H1 (cell line): Measurements from ENCODE around the gene NLGN4X. TPM values are rescaled to one million over a fixed set of nuclear protein-coding genes. Genes with fewer than 3 reads are reported as not detected.

Experiments used
- CBX8 ChIP-seq: fragments of 300-800, 300-1000 bp; sonication (generic); IDR thresholded peaks from 2 replicates; pipeline ENCODE4 v1.7.1; 2016; ENCODE audit warnings: low read depth, low read length, borderline replicate concordance
- CTBP2 ChIP-seq: IDR thresholded peaks from 2 replicates; pipeline ENCODE4 v1.7.0; 2011; ENCODE audit warnings: borderline replicate concordance, mild to moderate bottlenecking, moderate library complexity, mixed read lengths, low read length; ENCODE audit not compliant: insufficient read depth, insufficient read length
- HDAC6 ChIP-seq: IDR thresholded peaks from one replicate; pipeline ENCODE4 v1.7.1; 2012; ENCODE audit warnings: low read depth, mild to moderate bottlenecking, inconsistent platforms, low read length, moderate library complexity
- polyA plus RNA-seq, 7 experiments: library from polyadenylated mRNA; depleted of rRNA in 3 of 7; stranded (reverse) in 5 of 7; unstranded in 2 of 7; fragments of >200 nt in 5 of 7; fragments of 200-250 nt in 2 of 7; gene quantifications; 1 replicate in 5 of 7; 2 replicates in 1 of 7; 4 replicates in 1 of 7; pipeline versions ENCODE4 v1.2.1 to v1.2.3, GENCODE V29; 2011 to 2013; ENCODE audit warnings: missing spikeins in 2 of 7, mixed read lengths in 2 of 7
- total RNA-seq: library from RNA; stranded (reverse); fragmentation: NEBNext Ultra II Directional; extraction: Animal tissue kit (Norgen Biotek cat#: 25700); gene quantifications from 2 replicates; pipeline ENCODE4 v1.2.1, GENCODE V29; 2021
- TF ChIP-seq, protein P1 (sequence below), 3 experiments: IDR thresholded peaks; 1 replicate in 2 of 3; 2 replicates in 1 of 3; pipeline versions ENCODE4 v1.5.1 to v1.6.1; 2011; ENCODE audit warnings: low read length in 3 of 3, mild to moderate bottlenecking in 3 of 3, inconsistent platforms in 2 of 3, low read depth in 1 of 3, moderate library complexity in 1 of 3; ENCODE audit not compliant: insufficient read depth in 1 of 3; ENCODE audit errors: control extremely low read depth in 1 of 3

NLGN4X gene
- total and polyA plus RNA-seq, 2 of the 8 experiments (the other 6 are each of a cell fraction or from before 2014, with no cell fraction given): 104 to 124 TPM

DNA sequence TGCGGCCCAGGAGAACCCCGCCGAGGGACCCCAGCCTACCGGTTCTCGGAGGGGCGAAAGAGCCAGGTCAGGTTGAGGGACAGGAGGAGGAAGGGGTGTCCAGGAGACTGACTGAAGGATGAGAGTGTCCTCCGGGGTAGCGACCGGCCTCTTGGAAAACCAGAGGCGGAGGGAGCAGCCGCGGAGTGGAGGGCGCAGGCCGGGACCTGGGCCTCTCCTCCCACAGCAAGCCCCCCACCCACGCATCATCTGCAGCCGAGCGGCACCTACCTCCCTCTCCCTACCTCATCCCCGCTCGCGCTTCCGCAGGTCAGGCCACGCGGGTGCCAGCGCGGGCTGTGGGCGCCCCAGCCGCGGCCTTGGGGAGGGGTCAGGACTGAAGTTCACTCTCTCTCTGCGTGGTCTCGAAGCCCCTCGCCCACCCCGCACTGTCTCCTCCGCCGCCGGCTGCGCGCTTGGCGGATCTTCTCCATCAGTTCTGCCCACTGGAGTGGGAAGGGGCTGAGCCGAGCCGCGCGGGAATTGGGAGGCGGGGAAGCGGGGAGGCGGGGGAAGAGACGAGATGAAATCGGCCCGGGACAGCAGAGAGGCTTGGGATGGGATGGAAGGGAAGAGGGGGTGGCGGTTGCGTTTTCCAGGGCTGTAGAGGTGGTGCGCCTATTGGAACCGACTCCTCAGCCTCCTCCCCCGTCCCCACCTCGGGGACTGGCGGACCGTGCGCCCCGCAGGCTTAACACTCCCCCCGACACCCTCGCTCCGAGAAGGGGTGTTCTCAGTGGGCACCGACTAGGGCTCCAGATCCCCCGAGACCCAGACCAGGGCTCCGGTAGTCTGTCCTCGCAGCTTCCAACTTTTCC, 1.8 kb downstream of the NLGN4X start (continued):
- TF ChIP-seq, protein P1, sequence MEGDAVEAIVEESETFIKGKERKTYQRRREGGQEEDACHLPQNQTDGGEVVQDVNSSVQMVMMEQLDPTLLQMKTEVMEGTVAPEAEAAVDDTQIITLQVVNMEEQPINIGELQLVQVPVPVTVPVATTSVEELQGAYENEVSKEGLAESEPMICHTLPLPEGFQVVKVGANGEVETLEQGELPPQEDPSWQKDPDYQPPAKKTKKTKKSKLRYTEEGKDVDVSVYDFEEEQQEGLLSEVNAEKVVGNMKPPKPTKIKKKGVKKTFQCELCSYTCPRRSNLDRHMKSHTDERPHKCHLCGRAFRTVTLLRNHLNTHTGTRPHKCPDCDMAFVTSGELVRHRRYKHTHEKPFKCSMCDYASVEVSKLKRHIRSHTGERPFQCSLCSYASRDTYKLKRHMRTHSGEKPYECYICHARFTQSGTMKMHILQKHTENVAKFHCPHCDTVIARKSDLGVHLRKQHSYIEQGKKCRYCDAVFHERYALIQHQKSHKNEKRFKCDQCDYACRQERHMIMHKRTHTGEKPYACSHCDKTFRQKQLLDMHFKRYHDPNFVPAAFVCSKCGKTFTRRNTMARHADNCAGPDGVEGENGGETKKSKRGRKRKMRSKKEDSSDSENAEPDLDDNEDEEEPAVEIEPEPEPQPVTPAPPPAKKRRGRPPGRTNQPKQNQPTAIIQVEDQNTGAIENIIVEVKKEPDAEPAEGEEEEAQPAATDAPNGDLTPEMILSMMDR (IDR thresholded peaks at IDR 0.05; ENCODE audit: control extremely low read depth in 1 of 3, insufficient read depth in 1 of 3, low read depth in 1 of 3, low read length in 3 of 3): no peak
- no peak for TF ChIP-seq CBX8
- no peak for TF ChIP-seq CTBP2
- TF ChIP-seq HDAC6: no peak
